ENCODE data around the gene OTUB2. TPM values are rescaled to one million over a fixed set of nuclear protein-coding genes. Genes with fewer than 3 reads are reported as not detected.

The OTUB2 gene
- total and polyA plus RNA-seq, 9 donors: 0.41 to 1.6 (median 0.76) TPM

- no peaks in the 10 kb centered on the region for H3K4me1 ChIP-seq (ENCODE audit: insufficient read depth)
- no peaks in the 10 kb centered on the region for H3K36me3 ChIP-seq
- no peak overlapping the region for H3K27ac ChIP-seq
- intact Hi-C loops (cut with DNase I): no loop called here
- no peaks in the 10 kb centered on the region for H3K9me3 ChIP-seq
- no peaks in the 10 kb centered on the region for H3K27me3 ChIP-seq
- TF ChIP-seq CTCF (IDR thresholded peaks at IDR 0.05): no peak
- no peak for TF ChIP-seq EP300 (IDR thresholded peaks at IDR 0.05)
- TF ChIP-seq POLR2A (IDR thresholded peaks at IDR 0.05): no peak
- DNase-seq: peak in 1 of 5 donors; percentile 37
- 31 to 34% (median 33%) methylated on average over 14 to 17 of the region's 17 CpGs for WGBS, 3 donors
- H3K4me3 ChIP-seq: peak overlapping the region; percentile 86
Measured at GRCh38 chr14:94026889-94027469, 839 bp downstream of the OTUB2 start.

- no peaks in the 10 kb centered on the region for H3K4me1 ChIP-seq (ENCODE audit: insufficient read depth)
- H3K4me3 ChIP-seq: no peak overlapping the region
- 91 to 96% (median 94%) methylated on average over 14 of the region's 14 CpGs for WGBS, 3 donors
- H3K27me3 ChIP-seq: no peaks in the 10 kb centered on the region
- no peaks in the 10 kb centered on the region for H3K9me3 ChIP-seq
- no peak for DNase-seq
- intact Hi-C loops (cut with DNase I): no loop called here
- H3K36me3 ChIP-seq: no peaks in the 10 kb centered on the region
- TF ChIP-seq EP300 (IDR thresholded peaks at IDR 0.05) (no peak), POLR2A (IDR thresholded peaks at IDR 0.05) (no peak), CTCF (IDR thresholded peaks at IDR 0.05) (no peak)
- H3K27ac ChIP-seq: no peak overlapping the region
Measured at GRCh38 chr14:94027566-94028449, 1.7 kb downstream of the OTUB2 start.

GRCh38 chr14:94028450-94028826 is 2.3 kb downstream of the OTUB2 start:
- Histone ChIP-seq H3K9me3 (no peaks in the 10 kb centered on the region), H3K4me3 (no peak overlapping the region), H3K4me1 (ENCODE audit: insufficient read depth) (no peaks in the 10 kb centered on the region), H3K36me3 (no peaks in the 10 kb centered on the region), H3K27me3 (no peaks in the 10 kb centered on the region), H3K27ac (no peak overlapping the region)
- intact Hi-C loops (cut with DNase I): no loop called here
- TF ChIP-seq POLR2A (IDR thresholded peaks at IDR 0.05) (no peak), EP300 (IDR thresholded peaks at IDR 0.05) (no peak), CTCF (IDR thresholded peaks at IDR 0.05) (no peak)
- no peak for DNase-seq
- WGBS, 3 donors: 84 to 91% (median 85%) methylated on average over 4 of the region's 4 CpGs

GRCh38 chr14:94029265-94029664 is 3.1 kb downstream of the OTUB2 start:
- no peak overlapping the region for H3K4me3 ChIP-seq
- H3K9me3 ChIP-seq: no peaks in the 10 kb centered on the region
- TF ChIP-seq CTCF (IDR thresholded peaks at IDR 0.05) (no peak), POLR2A (IDR thresholded peaks at IDR 0.05) (no peak), EP300 (IDR thresholded peaks at IDR 0.05) (no peak)
- intact Hi-C loops (cut with DNase I): no loop called here
- DNase-seq: no peak
- no peaks in the 10 kb centered on the region for H3K4me1 ChIP-seq (ENCODE audit: insufficient read depth)
- no peaks in the 10 kb centered on the region for H3K36me3 ChIP-seq
- no peaks in the 10 kb centered on the region for H3K27me3 ChIP-seq
- H3K27ac ChIP-seq: no peak overlapping the region
- 84 to 91% (median 88%) methylated on average over 4 of the region's 4 CpGs for WGBS, 3 donors
